HG03095 (cell line): ENCODE results near the gene IRF5.
"Not testable (repeated sequence)": the region's sequence is repeated elsewhere in the genome, so short reads cannot be mapped to it uniquely, and the experiment has no call there.

Experiments
- ATAC-seq: cut with Tn5 transposase; IDR thresholded peaks from one replicate; pipeline ENCODE4 v1.9.1; 2021; ENCODE audit warnings: moderate library complexity; ENCODE audit not compliant: unreplicated experiment

Gene IRF5

GRCh38 chr7:128937271-128937646 lies 468 bp upstream of the IRF5 start:
- ATAC-seq, result no peak

GRCh38 chr7:128938544-128939074 lies 882 bp downstream of the IRF5 start:
- ATAC-seq, result peak; percentile 16

- peak; percentile 9 for ATAC-seq
Measured at GRCh38 chr7:128939075-128939860, 1.5 kb downstream of the IRF5 start.

- peak; percentile 15 for ATAC-seq
Measured at GRCh38 chr7:128939861-128940410, 2.2 kb downstream of the IRF5 start.

GRCh38 chr7:128940494-128941322 lies 3.0 kb downstream of the IRF5 start:
- peak; percentile 47 for ATAC-seq

GRCh38 chr7:128941323-128941890 lies 3.7 kb downstream of the IRF5 start:
- no peak for ATAC-seq

GRCh38 chr7:128941946-128942526 lies 4.3 kb downstream of the IRF5 start:
- no peak for ATAC-seq

GRCh38 chr7:128943251-128943650 lies 5.5 kb downstream of the IRF5 start:
- ATAC-seq, result not testable (repeated sequence)

- no peak for ATAC-seq
Measured at GRCh38 chr7:128944487-128945236, 6.9 kb downstream of the IRF5 start.

- no peak for ATAC-seq
Measured at GRCh38 chr7:128945668-128946366, 8.1 kb downstream of the IRF5 start.

GRCh38 chr7:128946936-128947830 lies 9.5 kb downstream of the IRF5 start:
- no peak for ATAC-seq

GRCh38 chr7:128947854-128948253 lies 10.1 kb downstream of the IRF5 start:
- ATAC-seq, result no peak

- ATAC-seq, result no peak
Measured at GRCh38 chr7:128948312-128948973, 10.7 kb downstream of the IRF5 start.

GRCh38 chr7:128948976-128949760 lies 11.4 kb downstream of the IRF5 start:
- no peak for ATAC-seq

- no peak for ATAC-seq
Measured at GRCh38 chr7:128951296-128951695, 13.6 kb downstream of the IRF5 start.

- ATAC-seq, result no peak
Measured at GRCh38 chr7:128954150-128954549, 16.4 kb downstream of the IRF5 start.
